Activated CD8-positive, alpha-beta memory T cell treated with anti-CD3 and anti-CD28 coated beads for 48 hours (primary cell): ENCODE data around the gene DIRAS2.

Experiments
- DNase-seq, 3 experiments: peaks; one replicate each; pipeline ENCODE4 v3.0.0-alpha.2; 2020; ENCODE audit warnings: low read depth in 2 of 3, low spot score in 2 of 3

Gene DIRAS2

GRCh38 chr9:90613502-90613901 lies 29.1 kb downstream of the DIRAS2 start:
- DNase-seq, result no peak

- no peak for DNase-seq
Measured at GRCh38 chr9:90612957-90613356, 29.7 kb downstream of the DIRAS2 start.

GRCh38 chr9:90611568-90611967 lies 31.1 kb downstream of the DIRAS2 start:
- no peak for DNase-seq

GRCh38 chr9:90611121-90611520 lies 31.5 kb downstream of the DIRAS2 start:
- DNase-seq, result no peak

- no peak for DNase-seq
Measured at GRCh38 chr9:90607701-90608516, 34.7 kb downstream of the DIRAS2 start.

GRCh38 chr9:90600029-90600428 lies 42.6 kb downstream of the DIRAS2 start:
- DNase-seq, result no peak

GRCh38 chr9:90598191-90598590 lies 44.4 kb downstream of the DIRAS2 start:
- DNase-seq, result no peak

- DNase-seq, result no peak
Measured at GRCh38 chr9:90593646-90594045, 49.0 kb downstream of the DIRAS2 start.

GRCh38 chr9:90580576-90580975 lies 62.0 kb downstream of the DIRAS2 start:
- no peak for DNase-seq

- DNase-seq, result no peak
Measured at GRCh38 chr9:90579181-90579580, 63.4 kb downstream of the DIRAS2 start.

GRCh38 chr9:90578126-90578815 lies 64.4 kb downstream of the DIRAS2 start:
- no peak for DNase-seq

GRCh38 chr9:90569511-90569910 lies 73.1 kb downstream of the DIRAS2 start:
- no peak for DNase-seq

GRCh38 chr9:90568667-90569066 lies 74.0 kb downstream of the DIRAS2 start:
- DNase-seq, result no peak

- no peak for DNase-seq
Measured at GRCh38 chr9:90562229-90562628, 80.4 kb downstream of the DIRAS2 start.
